ENCODE measurements around the gene TREML1.

TREML1 gene

DNA sequence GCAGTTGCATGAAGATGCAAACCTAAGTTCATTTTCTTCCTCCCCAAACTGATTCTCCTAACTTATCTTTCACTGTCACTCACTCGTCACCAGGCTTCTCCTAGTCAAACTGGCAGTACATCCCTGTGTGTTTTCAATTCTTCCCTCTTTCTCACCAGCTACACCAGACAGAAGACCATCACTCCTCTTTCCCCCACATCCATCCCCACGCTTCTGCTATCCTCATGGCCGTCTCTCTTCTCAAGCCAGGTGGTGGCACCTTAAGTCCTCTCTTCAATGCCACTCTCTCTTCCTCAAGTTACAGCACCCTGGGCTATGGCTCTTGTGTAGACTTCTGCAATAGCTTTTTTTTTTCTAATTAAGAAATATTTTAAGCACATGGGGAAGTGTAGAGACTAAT, 23.1 kb upstream of the TREML1 start:
- DNase-seq: no peak

DNA sequence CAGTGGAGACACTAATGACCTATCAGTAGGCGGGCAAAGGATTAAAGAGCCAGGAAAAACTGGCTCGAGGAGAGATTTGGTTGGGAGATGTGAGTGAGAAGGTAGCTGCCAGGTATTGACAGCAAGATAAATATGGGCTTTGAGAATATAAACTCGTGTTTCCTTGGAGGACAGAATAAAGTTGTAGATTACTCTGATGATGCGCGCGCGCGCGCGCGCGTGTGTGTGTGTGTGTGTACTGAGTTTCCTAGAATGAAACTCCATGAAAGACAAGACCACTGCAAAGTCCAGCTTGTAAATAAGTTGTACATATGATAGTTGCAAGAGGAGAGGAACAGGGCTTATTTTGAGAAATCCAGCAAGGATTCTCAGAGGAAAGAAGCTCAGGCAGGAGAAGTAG, 22.0 kb upstream of the TREML1 start:
- DNase-seq: no peak

DNA sequence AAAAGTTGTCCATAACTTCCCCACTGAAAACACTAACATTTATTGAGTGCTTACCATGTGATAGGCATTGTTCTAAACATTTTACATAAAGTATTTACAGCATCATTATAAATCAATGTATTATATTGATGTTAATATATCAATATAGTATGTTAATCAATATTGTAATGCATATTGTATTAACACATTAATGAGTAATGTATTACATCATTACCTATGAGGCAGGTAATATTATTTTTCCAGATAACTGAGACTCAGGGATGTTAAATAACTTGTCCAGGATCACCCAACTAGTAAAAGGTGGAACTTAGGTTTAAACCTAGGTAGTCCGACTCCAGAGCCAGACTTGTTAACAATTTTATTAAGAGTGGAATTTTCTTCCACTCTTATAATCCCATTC, 20.9 kb upstream of the TREML1 start:
- DNase-seq: no peak

DNA sequence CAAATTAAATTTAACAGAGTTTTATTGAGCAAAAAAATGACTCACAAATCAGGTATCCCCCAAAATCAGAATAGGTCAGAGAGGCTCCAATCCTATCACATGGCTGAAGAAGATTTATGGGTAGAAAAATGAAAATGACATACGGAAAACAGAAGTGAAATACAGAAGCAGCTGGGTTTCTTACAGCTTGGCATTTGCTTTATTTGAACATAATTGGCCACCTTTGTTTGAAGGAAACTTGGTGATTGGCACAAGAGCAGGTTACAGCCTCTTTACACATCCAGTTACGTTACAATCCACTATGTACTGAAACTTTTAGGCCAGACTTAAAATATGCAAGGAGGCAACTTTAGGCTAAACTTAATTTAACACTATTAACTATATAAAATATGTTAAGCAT, 20.5 kb upstream of the TREML1 start:
- no peak for DNase-seq

DNA sequence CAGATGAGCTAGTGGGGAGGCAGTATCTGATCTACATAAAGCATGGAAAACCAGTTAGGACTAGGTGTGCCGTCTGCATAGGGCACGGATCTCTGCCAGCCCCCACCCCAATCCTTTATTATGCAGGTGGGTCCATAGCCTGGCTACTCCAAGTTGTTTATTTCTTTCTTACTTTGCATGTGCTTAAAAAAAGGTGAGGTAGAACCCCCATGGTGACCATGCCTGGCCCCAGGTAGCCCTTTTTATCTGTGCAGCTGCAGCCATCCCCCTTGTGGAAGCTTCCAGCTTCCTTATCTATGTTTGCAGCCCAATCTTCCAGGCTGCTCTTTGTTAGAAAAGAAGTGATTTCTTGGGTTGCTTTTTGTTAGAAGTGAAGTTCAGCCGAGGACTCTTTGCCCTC, 17.8 kb upstream of the TREML1 start:
- DNase-seq: no peak

DNA sequence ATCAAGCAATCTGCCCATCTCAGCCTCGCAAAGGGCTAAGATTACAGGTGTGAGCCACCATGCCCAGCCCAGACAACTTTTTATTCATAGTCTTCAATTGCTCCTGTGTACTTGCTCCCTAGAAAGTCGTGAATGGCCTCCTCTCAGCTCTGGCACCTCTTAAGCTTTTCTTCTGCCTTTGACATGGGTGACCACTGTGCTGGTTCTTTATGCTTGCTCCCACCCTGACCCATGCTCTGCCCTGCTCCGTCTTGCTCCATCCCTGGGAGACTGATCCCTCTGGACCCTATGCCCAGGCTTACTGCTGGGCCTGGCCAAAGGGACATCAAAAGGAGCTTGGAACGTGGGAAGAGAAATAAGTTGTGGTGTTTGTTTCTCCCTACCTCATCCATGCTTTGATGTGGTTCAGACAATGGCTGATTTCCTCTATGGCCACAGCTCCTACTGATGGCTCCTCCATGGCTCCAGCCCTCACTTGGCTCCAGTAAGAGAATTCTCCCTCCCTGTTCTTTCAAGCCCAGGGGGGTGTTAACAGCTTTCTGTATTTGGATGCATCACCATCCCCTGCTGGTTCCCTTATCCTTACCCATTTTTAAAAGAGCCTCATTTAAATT, 16.5 kb upstream of the TREML1 start:
- DNase-seq: no peak

DNA sequence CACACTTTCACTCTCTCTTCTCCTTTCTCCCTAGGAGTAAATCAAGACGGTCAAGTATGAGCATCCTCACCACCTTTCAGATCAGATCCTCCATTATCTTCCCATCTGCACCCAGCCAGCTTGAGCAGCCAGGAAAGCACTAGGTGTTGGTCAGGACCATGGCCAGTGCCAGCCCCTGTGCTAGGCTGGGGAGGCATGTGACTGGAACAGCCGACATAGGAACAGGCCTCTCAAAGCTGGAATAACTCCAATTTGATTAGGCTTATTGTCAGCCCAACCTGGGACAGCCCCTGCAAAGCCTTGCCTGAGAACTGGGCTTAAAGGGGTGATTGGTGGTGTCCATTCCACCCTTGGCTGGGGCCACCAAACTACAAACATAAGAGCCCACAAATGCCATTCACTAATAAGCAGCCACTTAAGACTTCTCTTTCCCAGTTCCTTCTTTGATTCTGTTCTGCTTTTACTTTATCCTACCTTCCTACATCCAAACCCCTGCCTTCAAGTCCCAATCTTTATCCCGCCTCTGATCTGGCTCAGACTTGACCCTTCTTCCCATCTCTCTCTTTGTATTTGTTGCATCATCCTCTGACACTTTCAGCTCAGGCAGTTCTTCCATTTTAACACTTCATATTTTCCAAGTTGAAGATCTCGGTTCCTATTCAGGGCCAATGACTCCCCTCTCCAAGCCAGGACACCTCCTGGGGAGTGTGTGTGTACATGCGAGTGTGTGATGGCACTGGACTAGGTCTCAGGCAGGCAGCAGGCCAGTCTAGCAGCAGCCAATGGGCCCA, 13.2 kb upstream of the TREML1 start:
- no peak for DNase-seq

DNA sequence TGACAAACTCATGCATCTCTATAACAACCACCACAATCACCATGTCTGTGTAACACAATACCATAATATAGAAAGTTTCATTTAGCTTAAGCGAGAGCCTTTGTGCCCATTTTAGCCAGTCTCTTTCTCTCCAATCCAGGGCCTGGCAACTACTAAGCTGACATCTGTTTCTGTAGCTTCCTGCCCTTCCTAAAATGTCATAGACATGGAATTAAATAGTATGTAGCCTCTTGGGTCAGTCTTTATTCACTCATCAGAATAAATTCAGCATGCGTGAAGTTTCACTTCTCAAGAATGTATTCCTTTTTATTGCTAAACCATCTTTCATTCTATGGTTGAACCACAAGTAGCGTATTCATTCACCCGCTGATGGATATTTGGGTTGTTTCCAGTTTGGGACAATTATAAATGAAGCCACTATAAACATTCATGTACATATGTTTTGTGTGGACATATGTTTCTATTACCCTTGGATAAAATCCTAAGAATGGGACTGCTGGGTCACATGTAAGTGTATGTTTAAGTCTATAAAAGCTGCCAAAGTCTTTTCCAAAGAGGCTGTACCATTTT, 10.5 kb upstream of the TREML1 start:
- no peak for DNase-seq

DNA sequence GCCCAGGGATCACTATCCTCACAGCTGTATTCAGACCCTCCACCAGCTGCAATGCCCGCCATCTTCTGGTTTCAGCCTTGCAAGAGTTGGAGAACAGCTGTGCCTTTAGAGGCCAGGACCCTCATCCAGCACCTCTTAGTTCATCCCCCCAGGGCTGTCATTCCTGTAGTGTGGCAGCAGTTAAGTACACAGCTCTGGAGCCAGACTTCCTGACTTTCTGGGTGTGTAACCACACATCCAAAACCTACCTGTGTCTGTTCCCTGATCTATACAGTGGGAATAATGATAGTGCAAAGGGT, 9.2 kb upstream of the TREML1 start:
- no peak for DNase-seq

DNA sequence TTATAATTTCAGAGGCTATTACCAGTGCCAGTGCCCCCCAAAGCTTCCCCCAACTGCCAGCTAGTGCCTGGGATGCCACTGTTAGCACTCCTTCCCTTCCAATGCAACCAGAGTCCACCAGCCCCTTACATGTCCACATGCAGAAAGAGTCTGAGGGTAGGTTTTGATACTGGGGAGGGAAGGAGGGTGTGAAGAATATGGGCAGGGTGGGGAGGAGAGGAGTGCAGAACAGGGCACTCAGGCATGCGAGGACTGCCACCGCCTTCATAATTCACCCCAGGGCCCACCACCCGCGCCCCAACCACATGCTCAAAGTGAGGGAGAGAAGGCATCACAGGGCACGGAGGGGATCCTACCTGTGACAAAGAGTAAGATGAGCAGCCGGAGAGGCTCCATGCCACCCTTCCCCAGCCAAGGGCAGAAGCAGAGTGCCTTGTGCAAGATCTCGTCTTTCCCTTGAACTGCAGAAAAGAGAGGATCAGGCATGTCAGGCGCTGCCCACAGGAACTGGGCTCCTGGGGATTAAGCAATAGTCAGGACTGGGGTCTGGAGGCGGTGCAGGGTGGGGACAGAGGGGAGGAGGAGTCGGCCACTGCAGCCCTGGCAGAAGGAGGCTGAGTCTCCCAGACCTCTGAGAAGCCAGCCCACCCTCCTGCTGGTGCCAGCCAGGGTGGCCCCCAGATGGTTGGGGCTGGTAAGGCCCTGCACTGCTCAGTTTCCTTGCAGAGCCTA, 8.7 kb upstream of the TREML1 start, which contains the start of gene TREM2:
Gene TREM2 (minus strand): TSS at position 430 of the 732 bp plus-strand sequence. CDS start 34 bp downstream, at position 396.
- DNase-seq: no peak

DNA sequence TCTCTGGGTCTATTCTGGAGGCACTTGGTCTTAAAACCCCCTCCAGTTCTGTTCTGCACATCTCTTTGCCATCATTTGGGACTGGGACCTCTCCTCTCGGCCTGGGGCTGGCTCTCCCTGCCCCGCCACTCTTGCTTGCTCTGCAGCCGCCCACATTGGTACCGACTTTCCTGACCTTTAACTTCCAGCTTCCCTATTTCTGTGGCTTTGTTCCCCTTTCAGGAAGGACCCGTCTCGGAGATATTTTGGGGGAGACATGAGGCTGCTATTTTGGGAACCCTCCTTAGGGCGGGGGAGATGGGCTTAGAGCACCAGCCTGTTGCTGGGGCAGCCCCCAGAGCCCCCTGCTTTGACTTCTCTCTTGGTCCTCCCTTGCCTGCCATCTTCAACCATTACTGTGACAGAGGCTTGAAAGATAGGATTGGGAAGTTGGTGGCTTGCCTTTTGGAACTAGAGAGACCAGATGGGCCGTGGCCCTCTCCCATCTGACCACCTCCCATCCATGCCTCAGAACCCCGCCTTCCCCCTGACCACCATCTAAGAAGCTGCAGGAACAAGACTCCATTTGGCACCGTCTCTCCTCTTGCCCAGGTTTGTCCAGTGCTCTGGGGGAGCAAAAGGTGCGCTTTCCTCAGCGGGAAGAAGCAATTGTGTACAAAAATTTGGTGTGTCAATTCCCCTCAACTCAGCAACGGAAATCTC, 7.9 kb upstream of the TREML1 start:
- no peak for DNase-seq

DNA sequence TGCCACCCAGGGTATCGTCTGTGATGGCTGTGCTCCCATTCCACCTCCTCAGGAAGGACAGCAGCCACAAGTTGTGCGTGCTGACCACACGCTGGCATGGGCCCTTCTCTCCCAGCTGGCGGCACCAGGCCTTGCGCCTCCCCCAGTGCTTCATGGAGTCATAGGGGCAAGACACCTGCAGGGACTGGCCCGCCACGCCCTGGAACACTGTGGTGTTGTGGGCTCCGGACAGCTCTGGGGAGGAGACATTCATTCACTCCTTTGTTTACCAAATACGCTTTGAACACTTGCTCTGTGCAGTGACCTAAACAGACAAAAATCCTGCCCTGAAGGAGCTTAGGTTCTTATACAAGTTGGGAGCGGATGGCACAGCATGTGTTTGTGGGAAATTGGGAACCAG, 7.2 kb upstream of the TREML1 start:
- DNase-seq: no peak

DNA sequence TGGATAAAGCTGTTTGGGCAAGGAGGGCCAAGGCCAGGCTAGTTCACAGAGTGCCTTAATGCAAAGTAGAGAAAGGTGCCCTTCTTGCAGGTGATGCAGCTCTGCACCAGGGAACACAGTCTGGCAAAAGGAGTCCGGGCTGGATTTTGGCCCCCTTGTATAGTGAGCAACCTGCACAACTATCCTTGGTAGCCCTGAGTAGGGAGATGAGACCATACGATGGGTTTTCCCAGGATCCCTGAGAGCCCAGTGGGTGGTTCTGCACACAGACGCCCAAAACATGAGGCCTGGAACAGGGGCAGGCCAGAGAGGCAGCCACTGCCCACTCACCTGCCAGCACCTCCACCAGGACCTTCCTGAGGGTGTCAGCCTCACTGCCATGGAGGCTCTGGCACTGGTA, 6.8 kb upstream of the TREML1 start:
- DNase-seq: no peak

DNA sequence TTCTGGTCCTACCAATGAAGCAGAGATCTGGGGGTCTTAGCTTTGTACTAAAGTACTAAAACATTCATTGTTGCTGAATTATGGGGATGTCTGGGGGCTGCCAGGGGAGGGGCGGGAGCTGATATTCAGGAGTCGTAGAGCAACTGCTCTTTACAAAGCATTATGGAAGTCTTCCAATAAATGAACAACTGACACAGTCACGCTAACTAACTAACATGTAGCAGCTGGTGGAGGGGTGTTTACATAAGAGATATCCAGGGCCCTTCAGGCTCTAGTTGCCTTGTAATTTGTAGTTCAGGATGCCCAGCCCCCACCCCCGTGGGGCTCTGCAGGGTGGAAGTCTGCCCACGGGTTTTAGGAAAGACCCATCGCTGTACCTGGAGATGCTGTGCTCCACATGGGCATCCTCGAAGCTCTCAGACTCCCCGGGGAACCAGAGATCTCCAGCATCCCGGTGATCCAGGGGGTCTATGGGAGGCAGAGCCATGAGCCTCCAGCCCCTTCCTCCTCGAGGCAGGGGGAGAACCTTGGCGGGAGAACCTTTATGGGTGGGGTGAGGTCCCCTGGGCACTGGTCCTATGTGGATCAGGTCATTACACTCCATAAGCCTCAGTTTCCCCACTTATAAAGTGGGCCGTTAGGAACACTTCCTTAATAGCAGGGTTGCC, 5.4 kb upstream of the TREML1 start:
- DNase-seq: no peak

DNA sequence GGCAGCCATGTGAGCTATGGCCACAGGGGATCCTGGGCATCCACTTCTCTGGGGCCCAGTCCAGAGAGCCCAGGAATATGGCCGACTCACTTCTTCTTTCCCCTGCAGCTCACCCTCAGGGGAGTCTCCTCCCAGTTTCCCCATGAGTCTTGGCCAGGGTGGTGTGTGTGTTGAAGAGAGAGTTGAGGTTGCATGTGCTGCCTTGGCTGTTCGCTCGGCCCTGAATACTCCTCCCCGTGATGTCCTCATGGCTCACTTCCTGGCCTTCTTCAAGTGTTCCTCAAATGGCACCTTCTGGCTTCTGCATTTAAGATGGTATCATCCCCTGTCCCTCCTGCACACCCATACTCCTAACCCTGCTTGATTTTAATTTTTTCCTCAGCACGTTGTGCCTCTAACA, 3.2 kb upstream of the TREML1 start:
- DNase-seq: no peak

DNA sequence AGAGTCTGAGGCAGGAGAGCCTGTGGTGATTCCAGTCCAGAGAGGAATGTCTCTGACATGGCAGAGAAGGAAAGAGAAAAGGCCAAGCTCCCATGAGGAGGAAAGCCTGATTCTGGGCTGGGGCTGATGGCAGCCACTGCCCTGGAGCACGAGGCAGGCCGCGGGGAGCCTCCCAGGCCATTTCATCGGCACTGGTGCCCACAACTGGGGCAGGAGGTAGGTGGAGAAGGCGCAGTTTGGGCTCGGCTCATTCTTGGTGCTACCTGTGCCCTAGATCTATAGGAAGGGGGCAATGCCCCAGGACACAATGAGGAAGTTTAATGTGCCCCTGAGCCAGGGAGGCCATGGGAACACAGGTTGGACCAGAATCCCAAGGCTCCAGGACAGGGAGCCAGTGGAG, 2.6 kb upstream of the TREML1 start:
- no peak for DNase-seq

DNA sequence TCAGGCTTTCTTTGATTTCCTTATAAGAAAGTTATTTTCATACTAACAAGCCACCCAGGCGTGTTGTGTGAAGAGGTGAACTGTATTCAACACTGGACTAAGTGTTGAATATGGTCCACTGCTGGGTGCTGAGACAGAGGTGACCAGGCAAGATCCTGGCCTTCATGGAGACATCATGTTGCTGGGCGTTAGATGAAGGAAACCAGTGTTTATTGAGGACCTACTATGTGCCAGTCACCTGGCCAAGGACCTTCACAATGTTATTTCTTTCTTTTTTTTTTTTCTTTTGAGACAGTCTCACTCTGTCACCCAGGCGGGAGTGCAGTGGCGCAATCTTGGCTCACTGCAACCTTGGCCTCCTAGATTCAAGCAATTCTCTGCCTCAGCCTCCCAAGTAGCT, 1.9 kb upstream of the TREML1 start:
- DNase-seq: no peak

DNA sequence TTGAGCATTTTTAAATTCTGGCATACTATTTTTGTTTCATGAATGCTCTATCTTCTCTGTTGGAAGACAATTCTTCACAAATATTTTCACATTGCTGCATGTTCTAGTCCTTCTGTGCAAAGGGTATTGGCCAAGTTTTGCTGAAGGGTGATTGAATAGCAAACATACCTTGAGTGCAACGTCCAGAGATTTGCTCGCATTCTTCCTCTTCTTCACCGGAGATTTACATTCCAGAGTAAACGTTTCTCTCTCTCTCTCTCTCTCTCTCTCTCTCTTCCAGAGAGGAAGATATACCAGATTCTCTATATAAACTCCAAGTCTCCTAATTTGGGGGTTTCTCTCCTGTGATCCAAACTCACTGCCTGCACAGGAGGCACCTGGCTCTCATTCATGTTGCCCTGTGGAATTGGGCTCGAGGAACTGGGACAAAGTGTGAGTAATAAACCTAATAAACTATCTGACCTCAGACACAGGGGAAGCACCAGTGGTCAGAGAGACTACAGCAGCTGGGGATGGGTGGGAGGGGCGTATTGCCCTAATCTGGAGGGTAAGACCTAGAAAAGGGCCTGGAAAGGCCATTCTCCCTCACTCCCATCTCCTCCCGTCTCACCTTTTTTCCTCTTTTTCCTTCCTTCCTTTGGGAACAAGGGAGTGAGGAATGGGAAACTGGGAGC, 1.1 kb upstream of the TREML1 start:
- DNase-seq: no peak

DNA sequence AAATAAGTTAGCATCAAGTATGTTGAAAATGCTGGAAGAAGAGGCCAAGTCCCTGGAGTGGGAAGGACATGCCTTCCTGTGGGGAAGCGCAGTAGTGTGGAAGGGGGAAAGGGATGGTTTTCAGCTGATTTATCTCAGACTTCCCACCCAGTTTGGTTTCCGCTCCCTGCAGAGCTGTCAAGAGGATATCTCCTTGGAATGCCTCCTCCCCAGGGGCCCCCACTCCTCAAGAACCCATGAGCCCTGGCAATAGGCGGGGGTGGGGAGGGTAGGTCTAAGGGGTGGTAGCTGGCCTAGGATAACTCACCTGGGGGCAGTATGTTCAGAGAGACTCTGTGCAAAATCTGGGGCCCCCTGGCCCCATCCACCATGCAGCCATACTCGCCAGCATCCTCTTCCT, 696 bp downstream of the TREML1 start:
- no peak for DNase-seq

DNA sequence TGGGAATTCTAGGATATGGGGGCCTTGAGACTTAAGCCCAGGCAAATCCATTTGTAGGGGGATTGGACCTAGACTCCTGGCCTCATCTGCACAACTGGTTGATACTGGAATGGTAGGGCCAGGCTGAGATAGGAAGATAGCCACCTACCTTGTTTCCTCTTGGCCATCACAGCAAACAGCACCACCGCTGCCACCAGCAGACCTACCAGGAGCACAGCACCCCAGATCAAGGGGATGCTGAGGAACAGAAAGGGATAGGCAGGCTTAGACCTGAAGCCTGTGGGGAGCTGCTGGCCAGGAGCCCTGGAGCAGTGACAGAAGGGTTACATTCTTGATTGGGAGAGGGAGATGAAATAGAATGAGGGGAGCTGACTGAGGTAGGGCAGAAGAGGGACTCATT, 3.5 kb downstream of the TREML1 start:
- no peak for DNase-seq

DNA sequence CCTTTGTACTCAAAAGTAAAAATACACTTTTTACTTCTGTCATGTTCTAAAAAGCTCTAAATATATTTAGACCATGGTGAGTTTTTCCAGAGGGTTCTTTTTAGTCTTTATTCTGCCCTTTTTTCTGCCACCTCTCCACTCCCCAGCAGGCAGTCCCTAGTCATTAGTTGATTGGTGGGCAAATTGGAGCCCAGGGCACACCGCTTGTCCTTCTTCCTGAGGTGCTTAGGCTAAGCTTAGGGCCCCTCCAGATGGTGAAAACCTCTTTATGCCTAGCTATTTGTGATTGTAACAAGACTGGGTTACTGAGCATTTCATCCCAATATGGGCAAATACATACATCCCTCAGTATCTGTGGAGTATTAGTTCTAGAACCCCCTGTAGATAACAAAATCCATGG, 6.2 kb downstream of the TREML1 start:
- DNase-seq: no peak

DNA sequence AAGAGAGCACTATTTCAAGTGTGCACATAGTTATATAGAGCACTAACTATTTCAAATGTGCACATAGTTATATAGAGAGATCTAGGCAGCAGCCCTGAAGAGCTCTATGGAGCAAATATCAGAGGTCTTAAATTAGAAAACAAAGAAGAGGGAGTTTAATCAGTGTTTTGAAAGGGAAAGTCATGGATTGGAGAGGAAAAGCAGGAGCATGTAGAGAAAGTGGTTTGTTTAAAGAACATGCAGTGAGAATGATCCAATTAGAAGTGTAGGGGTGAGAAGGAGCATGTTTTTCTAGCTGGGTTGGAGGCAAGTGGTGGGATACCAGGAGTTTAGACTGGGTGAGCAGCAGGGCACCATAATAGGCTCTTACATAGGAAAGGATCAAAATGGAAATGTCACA, 17.2 kb downstream of the TREML1 start:
- no peak for DNase-seq

Measured in activated gamma-delta T cell treated with Interleukin-2 at 50 U/mL for 16 hours (primary cell).